Right lobe of liver (tissue), 6 donors: ENCODE results near the gene MAPK12. TPM values are rescaled to one million over a fixed set of nuclear protein-coding genes. Genes with fewer than 3 reads are reported as not detected.

Experiments used
- ATAC-seq, 4 donors: fragments of 200-7000 bp; cut with Tn5 transposase; one replicate each; pipeline ENCODE4 v1.9.1; 2020; ENCODE audit warnings: mild to moderate bottlenecking in 4 of 4, moderate library complexity in 4 of 4
- DNase-seq, 3 donors: peaks; one replicate each; pipeline ENCODE4 v3.0.0-alpha.2; 2020
- H3K27ac ChIP-seq, 3 donors: fragments of 200-600 bp; one replicate each; pipeline ENCODE4 v1.8.0; 2022
- H3K27me3 ChIP-seq, 2 donors: fragments of 200-600 bp; one replicate each; pipeline ENCODE4 v1.8.0; 2022
- H3K36me3 ChIP-seq, 4 donors: fragments of 200-600 bp; sonication (generic) in 1 of 4; one replicate each; pipeline versions ENCODE4 v1.5.1 to v1.8.0; 2017 to 2022; ENCODE audit warnings: control low read depth in 1 of 4
- H3K4me1 ChIP-seq, 4 donors: fragments of 200-600 bp; sonication (generic) in 1 of 4; one replicate each; pipeline versions ENCODE4 v1.5.1 to v1.8.0; 2017 to 2022; ENCODE audit warnings: control low read depth in 1 of 4
- H3K4me3 ChIP-seq, 3 donors: fragments of 200-600 bp; one replicate each; pipeline ENCODE4 v1.8.0; 2022
- H3K9me3 ChIP-seq, 4 donors: fragments of 200-600 bp; sonication (generic) in 1 of 4; one replicate each; pipeline versions ENCODE4 v1.5.1 to v1.8.0; 2017 to 2022; ENCODE audit warnings: control low read depth in 1 of 4
- CTCF ChIP-seq, 4 donors: fragments of 200-600 bp in 3 of 4; fragments of 450-650 bp in 1 of 4; IDR thresholded peaks; one replicate each; pipeline versions ENCODE4 v1.5.1 to v1.8.0; 2016 to 2022; ENCODE audit warnings: antibody characterized with exemption in 4 of 4, mild to moderate bottlenecking in 2 of 4
- POLR2A ChIP-seq: fragments of 450-650 bp; IDR thresholded peaks from one replicate; pipeline ENCODE4 v1.6.1; 2017; ENCODE audit warnings: antibody characterized with exemption, mild to moderate bottlenecking
- WGBS: methylation state at CpG from one replicate; pipeline ENCODE4 v1.1.6; 2018; ENCODE audit warnings: low coverage, low lambda C conversion rate; ENCODE audit not compliant: insufficient coverage; ENCODE audit errors: missing lambda C conversion rate; 5-methylcytosine and 5-hydroxymethylcytosine counted together
- intact Hi-C, 2 donors: fragments of 100-400 bp; cut with DNase I; formaldehyde crosslinking; loops; one replicate each; pipeline versions ENCODE4 v1.11.2 to v1.14.1; 2022
- total RNA-seq, 6 experiments: library from RNA; depleted of rRNA in 2 of 6; stranded (reverse); fragments of >200 nt in 2 of 6; fragmentation: NEBNext Ultra II Directional in 3 of 6; extraction: Animal tissue kit (Norgen Biotek cat#: 25700) in 3 of 6; gene quantifications; one replicate each; pipeline versions ENCODE4 v1.1.0 to v1.2.4, GENCODE V29; 2016 to 2023
- donor health status: DM: no; HTN: yes; CAD: no.
- donor health status: DM: no; HTN: no; CAD: no.
- donor health status: DM: no; HTN: no; CAD: no.
- donor health status: DM: no; HTN: yes; CAD: no.
- donor health status: DM: no; HTN: yes; CAD: no.

The MAPK12 gene
- total RNA-seq, 6 experiments from 2014 or later: 2.1 to 7.6 (median 3.6) TPM

- TF ChIP-seq CTCF (IDR thresholded peaks at IDR 0.05) (no peak), POLR2A (no peak)
- DNase-seq: no peak
- no peak overlapping the region for H3K4me3 ChIP-seq
- no peaks in the 10 kb centered on the region for H3K9me3 ChIP-seq
- intact Hi-C loops: no loop called here
- H3K4me1 ChIP-seq: peaks cover 0 to 65% (median 26%) of the 10 kb centered on the region in 4 donors
- no peak for ATAC-seq
- H3K27me3 ChIP-seq: no peaks in the 10 kb centered on the region
- H3K27ac ChIP-seq: peak overlapping the region in 2 of 3 donors; percentile 40 to 63
- WGBS: no CpG with 5 or more reads among the region's 7 CpGs
- H3K36me3 ChIP-seq: no peaks in the 10 kb centered on the region
Measured at GRCh38 chr22:50303515-50303847, 42.0 kb upstream of the MAPK12 start.

- TF ChIP-seq POLR2A: no peak
- TF ChIP-seq CTCF (IDR thresholded peaks at IDR 0.05): no peak
- Histone ChIP-seq H3K36me3 (no peaks in the 10 kb centered on the region), H3K4me1 (peaks cover 0 to 67% (median 31%) of the 10 kb centered on the region in 4 donors), H3K27ac (no peak overlapping the region), H3K4me3 (no peak overlapping the region), H3K27me3 (no peaks in the 10 kb centered on the region), H3K9me3 (no peaks in the 10 kb centered on the region)
- DNase-seq (no peak), ATAC-seq (no peak)
- intact Hi-C loops: no loop called here
- WGBS: no CpG with 5 or more reads among the region's 5 CpGs
Measured at GRCh38 chr22:50302564-50302963, 41.1 kb upstream of the MAPK12 start.

GRCh38 chr22:50302041-50302541, 40.6 kb upstream of the MAPK12 start:
- DNase-seq (peak in 1 of 3 donors; percentile 72), ATAC-seq (peak in 1 of 4 donors; percentile 8)
- H3K36me3 ChIP-seq: no peaks in the 10 kb centered on the region
- H3K4me3 ChIP-seq: no peak overlapping the region
- no peaks in the 10 kb centered on the region for H3K27me3 ChIP-seq
- intact Hi-C loops: no loop called here
- 0% methylated on average over 3 of the region's 9 CpGs for WGBS
- H3K4me1 ChIP-seq: peaks cover 0 to 72% (median 32%) of the 10 kb centered on the region in 4 donors
- H3K27ac ChIP-seq: no peak overlapping the region
- no peak for TF ChIP-seq POLR2A
- H3K9me3 ChIP-seq: no peaks in the 10 kb centered on the region

- no peak overlapping the region for H3K27ac ChIP-seq
- no peak for TF ChIP-seq CTCF (IDR thresholded peaks at IDR 0.05)
- TF ChIP-seq POLR2A: no peak
- no peak for ATAC-seq
- no peaks in the 10 kb centered on the region for H3K9me3 ChIP-seq
- peaks cover 0 to 76% (median 35%) of the 10 kb centered on the region in 4 donors for H3K4me1 ChIP-seq
- no peak for DNase-seq
- no peak overlapping the region for H3K4me3 ChIP-seq
- no peaks in the 10 kb centered on the region for H3K36me3 ChIP-seq
- H3K27me3 ChIP-seq: no peaks in the 10 kb centered on the region
- 71% methylated on average over 8 of the region's 17 CpGs for WGBS
- intact Hi-C loops: no loop called here
Measured at GRCh38 chr22:50301581-50301991, 40.1 kb upstream of the MAPK12 start.

GRCh38 chr22:50300620-50301257, 39.3 kb upstream of the MAPK12 start:
- Histone ChIP-seq H3K4me1 (peaks cover 0 to 80% (median 38%) of the 10 kb centered on the region in 4 donors), H3K4me3 (peak overlapping the region in 2 of 3 donors; percentile 75), H3K36me3 (no peaks in the 10 kb centered on the region), H3K27me3 (no peaks in the 10 kb centered on the region), H3K9me3 (no peaks in the 10 kb centered on the region), H3K27ac (no peak overlapping the region)
- TF ChIP-seq CTCF (IDR thresholded peaks at IDR 0.05) (no peak), POLR2A (no peak)
- ATAC-seq (no peak), DNase-seq (no peak)
- WGBS: 67% methylated on average over 3 of the region's 14 CpGs
- intact Hi-C loops: no loop called here
